ENCODE results near the gene CAMSAP2.
"Not testable (repeated sequence)": the region's sequence is repeated elsewhere in the genome, so short reads cannot be mapped to it uniquely, and the experiment has no call there.

Gene CAMSAP2

DNA sequence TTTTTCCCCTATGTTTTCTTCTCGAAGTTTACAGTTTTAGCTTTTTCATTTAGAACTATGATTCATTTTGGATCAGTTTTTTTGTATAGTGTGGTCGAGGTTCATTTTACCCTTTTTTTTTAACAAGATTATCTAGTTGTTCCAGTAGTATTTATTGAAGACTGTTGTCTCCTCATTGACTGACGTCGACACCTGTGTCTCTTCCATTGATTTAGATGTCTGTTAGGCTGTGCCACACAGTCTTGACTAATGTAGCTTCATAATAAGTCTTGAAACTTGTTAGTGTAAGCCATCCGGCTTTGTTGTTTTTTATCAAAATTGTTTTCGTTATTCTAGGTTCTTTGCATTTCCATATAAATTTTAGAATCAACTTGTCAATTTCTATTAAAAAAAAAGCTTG, 45.2 kb downstream of the CAMSAP2 start:
- no peak for DNase-seq

DNA sequence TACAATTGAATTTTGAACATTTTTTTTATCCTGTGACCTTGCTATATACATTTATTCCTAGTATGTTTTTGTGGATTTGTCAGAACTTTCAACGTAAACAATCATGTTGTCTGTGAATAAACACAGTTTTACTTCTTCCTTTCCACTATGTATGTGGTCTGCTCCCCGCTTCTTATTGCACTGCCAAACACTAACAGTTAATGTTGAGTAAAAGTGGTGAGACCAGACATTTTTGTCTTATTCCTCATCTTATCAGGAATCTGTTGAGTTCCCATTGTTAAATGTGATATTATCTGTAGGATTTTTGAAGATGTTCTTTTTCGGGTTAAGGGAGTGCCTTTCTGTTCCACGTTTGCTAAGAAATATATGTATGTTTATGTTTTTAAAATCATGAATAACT, 45.9 kb downstream of the CAMSAP2 start:
- DNase-seq: peak; percentile 12

DNA sequence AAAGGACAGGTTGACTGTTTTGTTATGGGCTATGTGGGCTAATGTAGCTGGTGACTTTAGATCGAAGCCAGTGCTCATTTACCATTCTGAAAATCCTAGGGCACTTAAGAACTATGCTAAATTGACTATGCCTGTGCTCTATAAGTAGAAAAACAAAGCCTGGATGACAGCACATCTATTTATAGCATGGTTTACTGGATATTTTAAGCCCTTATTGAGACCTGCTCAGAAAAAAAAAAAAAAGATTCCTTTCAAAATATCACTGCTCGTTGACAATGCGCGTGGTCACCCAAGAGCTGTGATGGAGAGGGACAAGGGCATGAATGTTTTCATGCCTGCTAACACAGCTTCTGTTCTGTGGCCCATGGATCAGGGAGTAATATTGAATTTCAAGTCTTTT, 48.1 kb downstream of the CAMSAP2 start:
- DNase-seq: no peak

DNA sequence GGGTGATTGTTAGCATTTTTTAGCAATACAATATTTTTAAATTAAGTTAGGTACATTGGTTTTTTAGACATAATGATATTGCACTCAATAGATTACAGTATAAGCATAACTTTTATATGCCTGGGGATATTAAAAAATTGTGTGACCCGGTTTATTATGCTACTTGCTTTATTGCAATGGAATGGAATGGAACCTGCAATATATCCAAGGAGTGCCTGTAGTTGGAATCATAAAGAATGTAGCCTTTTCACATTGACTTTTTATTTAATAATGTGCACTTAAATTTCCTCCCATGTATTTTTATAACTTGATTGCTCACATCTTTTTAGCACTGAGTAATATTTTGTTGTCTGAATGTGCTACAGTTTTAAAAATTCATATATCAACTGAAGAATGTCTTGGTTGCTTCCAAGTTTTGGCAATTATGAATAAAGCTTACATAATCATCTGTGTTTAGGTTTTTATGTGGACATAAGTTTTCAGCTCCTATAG, 49.2 kb downstream of the CAMSAP2 start:
- DNase-seq: no peak

DNA sequence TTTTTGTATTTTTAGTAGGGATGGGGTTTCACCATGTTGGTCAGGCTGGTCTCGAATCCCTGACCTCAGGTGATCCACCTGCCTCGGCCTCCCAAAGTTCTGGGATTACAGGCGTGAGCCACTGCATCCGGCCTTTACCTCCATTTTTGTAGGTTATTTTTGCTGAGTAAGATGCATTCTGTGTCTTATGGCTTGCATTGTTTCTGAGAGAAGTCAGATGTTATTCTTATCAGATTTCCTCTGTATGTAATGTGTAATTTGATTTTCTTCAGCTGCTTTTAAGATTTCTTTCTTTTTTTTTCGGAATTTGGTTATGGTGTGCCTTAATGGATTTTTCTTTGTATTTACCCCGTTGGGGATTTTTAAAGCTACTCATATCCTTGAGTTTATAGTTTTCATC, 52.3 kb downstream of the CAMSAP2 start:
- DNase-seq: not testable (repeated sequence)

DNA sequence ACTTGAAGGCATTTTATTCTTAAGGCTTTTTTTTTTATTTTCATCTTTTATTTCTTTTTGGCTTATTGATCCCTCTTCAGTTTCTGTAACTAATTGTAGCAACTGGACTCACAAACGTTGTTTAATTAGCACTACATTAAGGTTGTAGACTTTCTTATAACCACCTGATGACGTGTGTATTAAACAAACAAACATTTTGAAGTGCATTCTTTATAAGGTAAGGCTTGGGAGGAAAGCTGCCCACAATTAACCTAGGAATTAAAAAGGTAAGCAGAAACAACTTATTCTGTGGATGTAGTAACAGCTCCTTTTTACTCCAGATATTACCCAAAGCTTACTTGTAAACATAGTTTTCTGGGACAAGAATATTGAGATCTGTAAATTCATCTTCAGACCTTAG, 55.0 kb downstream of the CAMSAP2 start:
- no peak for DNase-seq

DNA sequence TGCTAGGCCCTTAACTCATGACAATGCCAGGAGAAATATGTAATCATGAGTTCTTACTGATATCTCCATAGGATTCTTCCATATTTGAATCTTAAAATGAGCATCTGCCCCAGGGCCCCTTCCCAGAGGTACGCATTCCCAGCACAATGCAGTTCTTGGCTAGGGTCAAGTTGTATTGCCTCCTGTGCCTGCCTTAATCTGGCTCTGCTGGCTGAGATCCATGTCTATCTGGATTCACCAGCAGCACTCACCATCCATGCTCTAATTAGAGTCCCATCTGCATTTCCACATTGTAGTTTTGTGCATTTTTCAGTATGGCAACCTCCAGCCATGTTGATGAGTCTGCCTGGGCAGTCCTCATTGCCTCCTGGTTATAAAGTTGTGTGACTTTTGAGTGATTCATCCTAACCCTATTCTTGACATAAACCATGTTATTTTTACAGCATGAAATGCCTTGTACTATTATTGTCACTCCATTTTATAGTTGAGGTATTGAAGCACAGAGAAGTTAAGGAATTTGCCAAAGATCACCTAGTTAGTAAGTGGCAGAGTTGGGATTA, 55.9 kb downstream of the CAMSAP2 start:
- DNase-seq: no peak

DNA sequence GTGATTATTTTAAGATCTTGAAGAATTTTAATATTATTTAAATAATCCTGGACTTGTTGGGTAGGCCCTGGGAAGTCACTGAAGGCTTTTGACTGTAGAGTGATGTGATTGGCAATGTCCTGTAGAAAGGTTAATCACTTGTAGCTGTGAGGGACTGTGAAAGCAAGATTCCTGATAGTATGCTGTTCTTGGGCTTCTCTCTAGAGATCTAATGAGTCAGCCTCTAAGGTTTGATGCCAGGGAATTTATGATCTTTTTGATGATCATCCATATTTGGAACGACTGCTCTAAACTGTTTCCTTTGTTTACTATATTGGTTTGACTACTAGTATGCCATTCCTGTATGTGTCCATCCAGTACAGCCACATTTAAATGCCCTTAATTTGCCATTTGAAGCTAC, 56.5 kb downstream of the CAMSAP2 start:
- peak; percentile 60 for DNase-seq

DNA sequence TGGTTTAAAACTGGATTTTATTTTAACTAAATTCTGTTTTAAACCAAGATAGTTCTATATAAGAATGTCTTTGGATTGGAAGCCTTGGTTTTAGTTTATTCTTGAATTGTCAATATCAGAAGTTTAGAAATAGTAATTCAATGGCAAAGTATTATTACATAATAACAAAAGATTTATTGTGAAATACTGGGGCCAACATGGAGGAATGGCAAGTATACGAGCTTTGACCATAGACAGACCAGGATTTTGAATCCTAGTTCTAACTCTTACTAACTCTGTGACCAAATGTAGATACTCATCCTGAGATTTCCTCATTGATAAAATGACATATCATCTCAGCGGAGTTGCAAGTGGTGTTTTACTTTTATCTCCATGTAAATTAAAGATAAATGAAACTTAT, 63.3 kb downstream of the CAMSAP2 start:
- DNase-seq: no peak

DNA sequence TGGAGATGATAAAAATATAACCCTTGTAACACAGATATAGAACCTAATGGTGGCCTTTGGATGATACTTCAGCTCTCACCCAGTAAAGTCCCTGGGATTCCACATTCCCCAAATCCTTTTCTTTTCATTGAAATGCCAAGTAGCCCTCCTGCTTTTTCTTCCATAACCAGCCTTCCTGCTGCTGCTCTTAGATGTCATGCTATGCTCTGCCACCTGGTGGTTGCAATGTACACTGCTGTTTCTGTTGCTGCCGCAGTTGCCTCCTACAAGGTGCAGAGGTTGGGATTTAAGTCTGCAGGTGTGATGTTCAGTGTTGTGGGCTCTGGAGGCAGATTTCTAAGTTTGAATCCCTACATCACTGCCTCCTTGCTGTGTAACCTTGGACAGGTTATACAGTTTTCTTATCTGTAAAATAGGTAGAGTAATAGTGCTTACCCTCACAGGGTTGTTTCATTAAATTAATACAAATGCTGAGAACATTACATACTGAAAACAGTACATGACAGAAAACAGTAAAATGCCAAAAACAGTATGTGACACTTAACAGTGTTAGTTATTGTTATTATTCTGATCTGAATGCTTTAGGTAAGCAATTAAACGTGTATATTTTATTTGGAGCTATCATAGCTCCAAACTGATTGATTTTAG, 64.3 kb downstream of the CAMSAP2 start:
- DNase-seq: peak; percentile 81

DNA sequence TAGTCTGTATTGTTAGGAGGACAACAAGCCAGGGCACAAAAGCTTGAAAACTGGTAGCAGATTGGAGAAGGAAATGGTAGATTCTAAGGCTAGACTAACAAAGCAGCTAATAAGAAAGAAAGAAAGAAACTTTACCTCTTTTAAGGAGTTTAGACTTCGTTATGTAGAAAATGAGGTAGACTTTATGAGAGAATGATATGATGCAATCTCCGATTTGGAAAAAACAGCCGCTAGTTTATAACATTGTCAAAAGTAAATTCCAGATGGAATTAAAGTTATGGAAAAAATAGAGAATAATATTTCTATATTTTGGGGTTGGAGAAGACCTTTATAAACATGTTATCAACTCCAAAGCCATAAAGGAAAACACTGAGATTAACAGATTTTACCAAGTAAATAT, 67.0 kb downstream of the CAMSAP2 start:
- DNase-seq: no peak

DNA sequence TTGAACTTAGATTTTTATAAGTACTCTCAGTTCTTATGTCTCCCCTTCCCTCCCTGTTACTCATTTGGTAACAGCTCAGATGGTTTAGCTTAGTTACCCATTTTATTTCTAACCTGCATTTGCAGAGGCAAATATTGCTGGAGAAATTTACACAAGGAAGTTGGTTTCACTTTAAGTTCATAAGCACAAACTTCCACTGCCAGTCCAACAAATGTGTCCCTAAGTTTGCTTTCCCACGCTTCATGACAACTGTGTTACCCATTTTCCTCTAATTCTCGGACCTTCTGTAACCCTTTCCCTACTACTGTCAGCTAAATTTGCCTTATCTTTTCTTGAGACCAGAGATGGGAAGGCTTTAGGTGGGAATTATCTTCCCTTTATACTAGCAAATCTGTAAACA, 70.2 kb downstream of the CAMSAP2 start:
- DNase-seq: no peak

DNA sequence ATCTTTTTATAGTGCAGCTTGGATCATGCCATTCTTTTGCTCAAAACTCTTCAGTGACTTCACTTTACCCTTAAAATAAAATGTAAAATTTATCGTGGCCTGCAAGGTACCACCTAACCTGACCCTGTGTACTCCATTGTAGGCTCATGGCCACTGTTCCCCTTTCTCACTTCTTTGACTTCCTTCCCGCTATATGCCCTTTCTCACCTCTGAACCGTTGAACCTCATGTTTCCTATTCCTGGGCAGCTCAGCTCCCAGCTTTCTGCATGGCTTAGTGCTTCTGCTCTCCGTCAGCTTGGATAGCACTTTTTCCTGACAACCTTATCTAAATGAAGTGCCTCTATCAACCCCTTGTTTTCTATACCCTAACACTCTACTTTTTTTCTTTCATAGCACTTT, 73.0 kb downstream of the CAMSAP2 start:
- DNase-seq: no peak

DNA sequence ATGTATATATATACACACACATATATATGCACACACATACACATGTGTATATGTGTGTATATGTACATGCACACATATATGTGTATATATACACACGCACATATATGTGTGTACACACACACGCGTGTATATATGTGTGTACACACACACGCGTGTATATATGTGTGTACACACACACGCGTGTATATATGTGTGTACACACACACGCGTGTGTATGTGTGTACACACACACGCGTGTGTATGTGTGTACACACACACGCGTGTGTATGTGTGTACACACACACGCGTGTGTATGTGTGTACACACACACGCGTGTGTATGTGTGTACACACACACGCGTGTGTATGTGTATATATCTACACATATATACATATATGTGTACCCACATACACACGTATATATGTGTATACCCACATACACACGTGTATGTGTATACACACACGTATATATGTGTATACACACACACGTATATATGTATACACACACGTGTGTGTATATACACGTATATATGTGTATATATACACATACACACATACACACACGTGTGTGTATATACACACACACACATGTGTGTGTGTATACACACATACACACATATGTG, 78.0 kb downstream of the CAMSAP2 start:
- DNase-seq: not testable (repeated sequence)

DNA sequence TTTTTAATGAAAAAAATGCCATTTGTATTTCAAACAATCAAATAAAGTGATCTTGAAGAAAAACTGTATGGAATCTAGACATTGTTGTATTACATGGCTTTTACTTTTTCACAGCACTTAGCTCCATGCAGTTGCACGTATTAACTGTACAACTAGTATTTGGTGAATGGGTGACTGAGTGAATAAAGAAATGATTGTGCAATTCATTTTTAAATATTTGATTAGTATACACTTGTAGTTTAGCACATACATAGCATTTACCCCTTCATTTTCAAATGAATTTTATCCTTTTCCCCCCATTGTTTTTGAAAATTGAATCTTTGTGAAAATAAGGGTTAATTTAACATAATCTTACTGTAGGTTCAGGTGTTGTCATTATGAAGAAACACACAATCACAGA, 79.6 kb downstream of the CAMSAP2 start:
- no peak for DNase-seq

DNA sequence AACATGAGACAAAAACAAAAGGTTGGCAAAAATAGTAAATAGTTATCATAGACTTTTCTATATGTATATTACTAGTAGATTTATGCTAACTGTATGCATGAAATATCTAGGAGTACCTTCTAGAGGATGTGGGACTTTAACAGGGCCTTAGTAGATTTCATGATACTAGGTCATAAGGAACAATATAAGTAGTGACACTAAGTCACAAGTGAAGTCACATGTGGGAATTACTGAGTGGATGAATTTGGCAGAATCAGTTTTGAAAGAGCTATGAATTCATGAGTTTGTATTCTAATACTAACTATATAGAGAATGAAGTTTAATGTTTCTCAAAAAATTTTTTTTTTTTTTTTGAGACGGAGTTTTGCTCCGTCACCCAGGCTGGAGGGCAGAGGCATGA, 81.0 kb downstream of the CAMSAP2 start:
- DNase-seq: no peak

DNA sequence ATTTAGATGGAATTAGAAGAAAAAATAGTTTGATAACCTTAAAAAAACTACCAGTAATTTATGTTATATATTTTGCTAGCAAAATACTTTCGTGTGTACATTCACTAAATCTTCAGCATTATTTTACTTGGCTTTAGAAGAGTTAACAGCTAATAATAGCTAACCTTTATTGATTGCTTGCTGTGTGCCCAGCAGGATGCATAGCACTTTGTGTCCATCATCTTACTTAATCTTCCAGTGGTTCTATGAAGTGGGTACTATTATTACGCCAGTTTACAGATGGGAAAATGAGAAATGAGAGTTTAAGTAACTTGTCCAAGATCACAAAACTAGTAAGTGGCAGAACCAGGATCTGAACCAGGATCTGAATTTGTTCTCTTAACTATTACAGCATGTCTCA, 92.4 kb downstream of the CAMSAP2 start:
- no peak for DNase-seq

DNA sequence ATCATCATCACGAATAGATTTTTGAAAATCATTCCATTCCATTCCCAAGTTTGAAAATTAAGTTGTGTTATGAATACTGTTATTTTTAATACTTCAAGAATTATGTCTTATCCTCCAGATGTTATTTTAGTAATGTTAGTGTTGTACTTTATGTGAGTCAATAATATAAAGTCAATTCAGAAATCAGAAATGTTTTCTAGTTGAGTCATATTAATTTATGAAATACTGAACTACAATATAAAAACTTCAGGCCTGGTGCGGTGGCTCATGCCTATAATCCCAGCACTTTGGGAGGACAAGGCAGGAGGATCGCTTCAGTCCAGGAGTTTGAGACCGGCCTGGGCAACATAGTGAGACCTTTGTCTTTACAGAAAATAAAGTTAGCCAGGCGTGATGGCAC, 95.7 kb downstream of the CAMSAP2 start:
- peak; percentile 50 for DNase-seq

DNA sequence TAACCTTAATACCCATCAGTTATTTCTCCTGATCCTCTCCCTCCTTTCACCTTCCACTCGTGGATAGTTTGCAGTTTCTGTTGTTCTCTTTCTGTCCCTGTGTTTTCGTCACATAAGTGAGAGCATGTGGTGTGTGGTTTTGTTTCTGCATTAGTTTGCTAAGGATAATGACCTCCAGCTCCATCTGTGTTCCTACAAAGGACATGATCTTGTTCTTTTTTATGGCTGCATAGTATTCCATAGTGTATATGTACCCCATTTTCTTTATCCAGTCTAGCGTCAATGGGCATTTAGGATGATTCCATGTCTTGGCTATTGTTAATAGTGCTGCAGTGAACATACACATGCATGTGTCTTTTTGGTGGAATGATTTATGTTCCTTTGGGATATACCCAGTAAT, 97.5 kb downstream of the CAMSAP2 start:
- no peak for DNase-seq

DNA sequence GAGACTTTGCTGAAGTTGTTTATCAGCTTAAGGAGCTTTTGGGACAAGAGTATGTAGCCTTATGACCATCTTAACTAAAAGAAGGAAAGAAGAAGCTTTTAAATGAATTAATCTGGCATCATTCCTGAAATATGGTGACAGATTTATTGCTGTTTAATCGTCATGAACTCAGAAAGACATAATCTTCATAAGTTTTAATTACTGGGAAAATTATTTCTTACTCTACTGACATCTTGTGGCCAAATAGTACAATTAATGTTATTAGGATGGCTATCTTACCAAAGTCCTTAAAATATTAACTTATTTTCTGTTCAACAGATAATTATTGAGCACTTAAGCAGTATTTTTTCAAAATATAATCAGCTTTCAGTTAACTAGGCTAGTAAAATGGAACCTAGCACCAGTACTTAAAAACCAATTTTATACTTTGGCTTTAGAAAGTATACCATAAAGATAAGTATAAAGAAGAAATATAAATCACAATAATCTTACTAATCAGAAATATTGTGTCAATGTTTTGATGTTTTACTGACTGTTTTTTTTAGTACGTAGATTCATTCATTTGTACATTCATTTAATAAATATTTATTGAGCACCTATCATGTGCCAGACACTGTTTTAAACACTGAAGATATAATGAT, 99.4 kb downstream of the CAMSAP2 start:
- DNase-seq: peak; percentile 46

DNA sequence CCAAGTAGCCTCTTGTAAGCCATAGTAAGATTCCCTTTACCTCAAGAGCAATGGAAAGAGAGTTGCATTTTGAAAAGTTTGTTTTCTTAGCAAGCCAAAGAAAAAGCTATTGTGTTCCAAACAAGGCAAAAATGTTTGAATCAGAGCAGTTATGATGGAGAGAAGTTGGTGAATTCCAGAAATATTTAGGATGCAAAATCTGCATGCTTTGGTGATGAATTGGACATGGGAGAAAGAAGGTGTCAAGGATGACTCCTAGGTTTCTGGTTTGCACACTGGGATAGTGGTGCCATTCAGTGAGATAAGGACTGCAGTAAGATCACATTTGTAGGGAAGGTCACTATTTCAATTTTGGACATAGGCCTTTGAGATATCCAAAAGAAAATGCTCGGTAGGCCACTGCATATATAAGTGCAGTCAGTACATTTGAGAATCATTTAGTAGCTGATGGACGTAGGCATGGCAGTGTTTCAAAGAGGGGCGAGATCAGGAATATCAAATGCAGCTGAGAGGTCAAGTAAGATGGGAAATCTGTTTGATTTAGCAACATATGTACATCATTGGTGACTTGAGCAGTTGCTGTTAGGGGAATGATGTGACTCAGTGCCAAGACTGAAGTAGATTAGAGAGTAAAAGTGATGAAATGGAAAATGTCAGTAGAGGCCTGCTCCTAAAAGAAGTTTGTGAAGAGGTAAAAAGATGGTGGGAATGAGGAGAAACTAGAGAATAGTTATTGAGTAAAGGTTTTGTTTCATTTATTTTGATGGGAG, 100.2 kb downstream of the CAMSAP2 start:
- DNase-seq: peak; percentile 76

DNA sequence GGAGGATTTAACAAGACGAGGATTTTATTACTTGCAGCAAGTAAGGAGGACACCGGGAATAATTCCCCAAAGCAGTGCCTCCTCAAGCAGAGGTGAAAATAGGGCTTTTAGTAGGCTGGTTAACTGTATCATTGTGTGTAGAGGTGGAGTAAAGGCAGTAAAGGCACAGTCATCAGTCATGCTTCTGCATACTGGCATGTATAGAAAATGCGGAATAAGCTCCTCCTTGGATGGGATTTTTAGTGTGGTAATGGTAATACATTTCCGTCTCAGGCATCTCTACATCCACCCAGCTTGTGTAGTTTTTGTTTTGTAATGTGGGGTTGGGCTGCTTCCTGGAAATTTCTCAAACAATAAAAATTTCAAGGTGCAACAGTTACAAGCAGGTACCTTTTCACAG, 106.7 kb downstream of the CAMSAP2 start:
- DNase-seq: no peak

DNA sequence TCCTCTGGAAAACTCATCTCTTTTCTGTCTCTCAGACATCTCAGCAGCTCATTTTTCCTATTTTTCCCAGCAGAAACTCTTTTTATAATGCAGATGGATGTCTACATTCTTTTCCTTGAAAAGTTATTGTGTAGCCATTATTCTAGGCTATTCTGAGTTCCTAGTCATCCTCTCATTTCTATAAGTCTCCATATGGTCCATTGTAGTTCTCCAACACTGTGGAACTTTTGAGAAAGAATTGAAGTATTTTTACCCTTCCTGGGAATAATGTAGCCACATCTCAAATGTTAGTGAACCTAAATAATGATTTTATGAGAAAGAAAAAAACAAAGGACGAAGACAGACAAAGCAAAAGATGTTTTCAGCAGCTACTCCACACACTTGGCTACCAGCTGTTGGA, 107.7 kb downstream of the CAMSAP2 start:
- DNase-seq: no peak
